ENCODE results near the gene EHD3.

The EHD3 gene

DNA sequence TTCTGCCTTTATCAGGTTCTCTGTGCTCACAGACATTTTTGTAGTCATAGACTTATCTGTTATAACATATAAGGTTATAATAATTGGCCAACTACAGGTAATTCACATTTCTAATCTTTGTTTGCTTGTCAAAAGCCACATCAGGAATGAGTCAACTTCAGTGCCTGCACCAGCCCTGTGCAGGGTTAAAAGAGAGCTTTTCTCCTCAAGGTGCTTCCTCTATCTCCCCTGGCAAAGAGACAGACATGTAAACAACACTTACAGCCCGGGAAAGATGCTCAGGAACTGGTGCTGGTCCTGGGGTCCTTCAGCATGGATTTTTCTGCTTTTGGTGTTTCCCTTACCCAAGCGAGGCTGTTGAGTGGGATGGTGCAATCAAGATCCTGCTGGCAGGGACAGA, 7.7 kb upstream of the EHD3 start:
- Histone ChIP-seq H3K4me2 (ENCODE audit: low read depth, low read length, poor library complexity, severe bottlenecking) (no peak overlapping the region), H3K9me3 (ENCODE audit: insufficient read depth, low read length) (no peaks in the 10 kb centered on the region), H3K36me3 (ENCODE audit: low read length) (no peaks in the 10 kb centered on the region), H2AFZ (ENCODE audit: low read depth, low read length, severe bottlenecking) (no peak overlapping the region), H4K20me1 (ENCODE audit: low read depth, low read length) (no peaks in the 10 kb centered on the region), H3K27me3 (ENCODE audit: low read length) (no peaks in the 10 kb centered on the region), H3F3A (ENCODE audit: insufficient read depth) (no peaks in the 10 kb centered on the region), H3K9ac (ENCODE audit: low read length) (no peak overlapping the region), H3K79me2 (ENCODE audit: insufficient read depth, low read length) (no peaks in the 10 kb centered on the region), H3K27ac (ENCODE audit: low read depth, low read length) (no peak overlapping the region), H3K4me3 (ENCODE audit: insufficient read depth, low read length, poor library complexity, severe bottlenecking) (no peak overlapping the region), H3K9me2 (replicated peaks; ENCODE audit: insufficient read depth, low read length) (no peaks in the 10 kb centered on the region)
- no peak for TF ChIP-seq EZH2phosphoT487 (conservative IDR thresholded peaks at IDR 0.05; ENCODE audit: low read length)
- TF ChIP-seq, protein P1, sequence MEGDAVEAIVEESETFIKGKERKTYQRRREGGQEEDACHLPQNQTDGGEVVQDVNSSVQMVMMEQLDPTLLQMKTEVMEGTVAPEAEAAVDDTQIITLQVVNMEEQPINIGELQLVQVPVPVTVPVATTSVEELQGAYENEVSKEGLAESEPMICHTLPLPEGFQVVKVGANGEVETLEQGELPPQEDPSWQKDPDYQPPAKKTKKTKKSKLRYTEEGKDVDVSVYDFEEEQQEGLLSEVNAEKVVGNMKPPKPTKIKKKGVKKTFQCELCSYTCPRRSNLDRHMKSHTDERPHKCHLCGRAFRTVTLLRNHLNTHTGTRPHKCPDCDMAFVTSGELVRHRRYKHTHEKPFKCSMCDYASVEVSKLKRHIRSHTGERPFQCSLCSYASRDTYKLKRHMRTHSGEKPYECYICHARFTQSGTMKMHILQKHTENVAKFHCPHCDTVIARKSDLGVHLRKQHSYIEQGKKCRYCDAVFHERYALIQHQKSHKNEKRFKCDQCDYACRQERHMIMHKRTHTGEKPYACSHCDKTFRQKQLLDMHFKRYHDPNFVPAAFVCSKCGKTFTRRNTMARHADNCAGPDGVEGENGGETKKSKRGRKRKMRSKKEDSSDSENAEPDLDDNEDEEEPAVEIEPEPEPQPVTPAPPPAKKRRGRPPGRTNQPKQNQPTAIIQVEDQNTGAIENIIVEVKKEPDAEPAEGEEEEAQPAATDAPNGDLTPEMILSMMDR (IDR thresholded peaks at IDR 0.05; ENCODE audit: insufficient read depth, low read length, poor library complexity, severe bottlenecking) = no peak

DNA sequence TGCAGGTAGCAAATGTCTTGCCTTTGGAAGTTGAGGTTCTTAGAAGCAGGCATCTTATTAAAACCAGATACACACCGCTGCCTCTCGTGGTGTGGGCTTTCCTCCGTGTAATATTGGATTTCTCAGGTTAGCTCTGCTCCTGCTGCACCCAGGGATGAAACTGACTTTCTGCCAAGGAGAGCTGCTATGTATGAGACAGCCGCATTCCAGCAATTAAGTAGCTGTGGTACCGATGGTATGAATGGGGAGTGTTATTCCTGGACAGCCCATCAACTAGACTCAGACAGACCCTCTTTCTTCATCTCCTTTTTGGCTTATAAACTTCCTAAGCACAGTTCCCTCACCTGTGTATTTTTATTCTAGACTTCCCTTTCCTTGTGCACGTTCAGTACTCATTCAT, 6.8 kb upstream of the EHD3 start:
- H2AFZ ChIP-seq (ENCODE audit: low read depth, low read length, severe bottlenecking) = no peak overlapping the region
- H3K27ac ChIP-seq (ENCODE audit: low read depth, low read length) = no peak overlapping the region
- no peaks in the 10 kb centered on the region for H3K79me2 ChIP-seq (ENCODE audit: insufficient read depth, low read length)
- no peaks in the 10 kb centered on the region for H3F3A ChIP-seq (ENCODE audit: insufficient read depth)
- no peak overlapping the region for H3K4me2 ChIP-seq (ENCODE audit: low read depth, low read length, poor library complexity, severe bottlenecking)
- H3K4me3 ChIP-seq (ENCODE audit: insufficient read depth, low read length, poor library complexity, severe bottlenecking) = no peak overlapping the region
- no peaks in the 10 kb centered on the region for H3K9me3 ChIP-seq (ENCODE audit: insufficient read depth, low read length)
- no peaks in the 10 kb centered on the region for H3K9me2 ChIP-seq (replicated peaks; ENCODE audit: insufficient read depth, low read length)
- H3K9ac ChIP-seq (ENCODE audit: low read length) = no peak overlapping the region
- no peaks in the 10 kb centered on the region for H4K20me1 ChIP-seq (ENCODE audit: low read depth, low read length)
- H3K27me3 ChIP-seq (ENCODE audit: low read length) = no peaks in the 10 kb centered on the region
- H3K36me3 ChIP-seq (ENCODE audit: low read length) = no peaks in the 10 kb centered on the region
- TF ChIP-seq EZH2phosphoT487 (conservative IDR thresholded peaks at IDR 0.05; ENCODE audit: low read length) = no peak
- TF ChIP-seq, protein P1 (IDR thresholded peaks at IDR 0.05; ENCODE audit: insufficient read depth, low read length, poor library complexity, severe bottlenecking) = no peak

DNA sequence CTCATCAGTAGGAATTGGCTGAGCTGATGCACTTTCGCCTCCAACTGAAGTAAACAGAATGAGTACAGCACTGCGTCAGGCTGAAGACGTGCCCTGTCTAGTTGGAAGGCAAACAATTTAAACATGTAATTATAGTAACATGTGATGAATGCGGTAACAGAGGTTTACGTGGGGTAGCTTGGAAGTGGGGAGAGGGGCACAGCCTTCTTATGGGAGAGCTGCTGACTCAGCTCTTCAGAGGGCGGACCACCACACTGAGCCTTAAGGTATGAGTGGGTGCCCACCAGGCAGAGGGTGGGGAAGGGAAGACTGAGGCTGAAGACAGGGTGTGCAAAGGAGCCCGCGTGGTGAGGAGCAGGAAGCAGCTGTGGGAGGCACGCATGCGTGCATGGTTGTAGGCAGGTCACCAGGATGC, 6.2 kb upstream of the EHD3 start:
- Histone ChIP-seq H3F3A (ENCODE audit: insufficient read depth) (no peaks in the 10 kb centered on the region), H3K79me2 (ENCODE audit: insufficient read depth, low read length) (no peaks in the 10 kb centered on the region), H3K4me2 (ENCODE audit: low read depth, low read length, poor library complexity, severe bottlenecking) (no peak overlapping the region), H4K20me1 (ENCODE audit: low read depth, low read length) (no peaks in the 10 kb centered on the region), H3K9me3 (ENCODE audit: insufficient read depth, low read length) (no peaks in the 10 kb centered on the region), H3K9me2 (replicated peaks; ENCODE audit: insufficient read depth, low read length) (no peaks in the 10 kb centered on the region), H3K9ac (ENCODE audit: low read length) (no peak overlapping the region), H3K36me3 (ENCODE audit: low read length) (no peaks in the 10 kb centered on the region), H3K27me3 (ENCODE audit: low read length) (no peaks in the 10 kb centered on the region), H3K27ac (ENCODE audit: low read depth, low read length) (no peak overlapping the region), H3K4me3 (ENCODE audit: insufficient read depth, low read length, poor library complexity, severe bottlenecking) (no peak overlapping the region), H2AFZ (ENCODE audit: low read depth, low read length, severe bottlenecking) (no peak overlapping the region)
- TF ChIP-seq, protein P1 (IDR thresholded peaks at IDR 0.05; ENCODE audit: insufficient read depth, low read length, poor library complexity, severe bottlenecking) = no peak
- no peak for TF ChIP-seq EZH2phosphoT487 (conservative IDR thresholded peaks at IDR 0.05; ENCODE audit: low read length)

Measured in SU-DHL-6 (cell line).